Measurements from ENCODE around the gene RAD51B.

- TF ChIP-seq CTCF (IDR thresholded peaks at IDR 0.05) (no peak), POLR2A (IDR thresholded peaks at IDR 0.05) (no peak)
These were observed 196.8 kb downstream of the RAD51B start for GRCh38 chr14:68016255-68016914.
